Hepatocyte (in vitro differentiated cells): ENCODE measurements around the gene SLC45A3. TPM values are rescaled to one million over a fixed set of nuclear protein-coding genes. Genes with fewer than 3 reads are reported as not detected.

Experiments used
- DNase-seq: peaks from one replicate; pipeline ENCODE4 v3.0.0-alpha.2; 2016; ENCODE audit warnings: low spot score
- H2AFZ ChIP-seq: fragments of 200-600 bp; sonication (generic); 2 replicates; pipeline ENCODE4 v1.6.0; 2016; ENCODE audit warnings: antibody characterized with exemption, mild to moderate bottlenecking
- H3K27ac ChIP-seq: fragments of 200-600 bp; sonication (generic); 2 replicates; pipeline ENCODE4 v1.5.1; 2016; ENCODE audit warnings: mild to moderate bottlenecking
- H3K27me3 ChIP-seq: fragments of 200-600 bp; sonication (generic); 2 replicates; pipeline ENCODE4 v1.6.1; 2016
- H3K36me3 ChIP-seq: fragments of 200-600 bp; sonication (generic); replicated peaks from 2 replicates; pipeline ENCODE4 v1.5.1; 2016; ENCODE audit warnings: low read depth; ENCODE audit not compliant: insufficient read depth
- H3K4me1 ChIP-seq: fragments of 200-600 bp; sonication (generic); 2 replicates; pipeline ENCODE4 v1.5.1; 2016; ENCODE audit warnings: mild to moderate bottlenecking, moderate library complexity; ENCODE audit not compliant: insufficient read depth
- H3K4me2 ChIP-seq: fragments of 200-600 bp; sonication (generic); 2 replicates; pipeline ENCODE4 v1.6.0; 2016
- H3K4me3 ChIP-seq: fragments of 200-600 bp; sonication (generic); 2 replicates; pipeline ENCODE4 v1.5.1; 2016; ENCODE audit warnings: mild to moderate bottlenecking
- H3K79me2 ChIP-seq: fragments of 200-600 bp; sonication (generic); 2 replicates; pipeline ENCODE4 v1.6.0; 2017; ENCODE audit warnings: mild to moderate bottlenecking
- H3K9me2 ChIP-seq: fragments of 200-600 bp; sonication (generic); replicated peaks from 2 replicates; pipeline ENCODE4 v1.6.0; 2017; ENCODE audit warnings: mild to moderate bottlenecking; ENCODE audit not compliant: insufficient read depth
- H3K9me3 ChIP-seq: fragments of 200-600 bp; sonication (generic); 2 replicates; pipeline ENCODE4 v1.5.1; 2016; ENCODE audit warnings: low read depth, mild to moderate bottlenecking
- H4K20me1 ChIP-seq: fragments of 200-600 bp; sonication (generic); 2 replicates; pipeline ENCODE4 v1.6.0; 2016; ENCODE audit warnings: mild to moderate bottlenecking; ENCODE audit not compliant: insufficient read depth, poor library complexity, severe bottlenecking
- CTCF ChIP-seq: fragments of 200-600 bp; sonication (generic); IDR thresholded peaks from 2 replicates; pipeline ENCODE4 v1.5.1; 2016; ENCODE audit warnings: antibody characterized with exemption, mild to moderate bottlenecking; ENCODE audit not compliant: poor library complexity
- EZH2 ChIP-seq: fragments of 200-600 bp; sonication (generic); IDR thresholded peaks from 2 replicates; pipeline ENCODE4 v1.6.1; 2016; ENCODE audit warnings: antibody characterized with exemption, mild to moderate bottlenecking, borderline replicate concordance
- EZH2phosphoT487 ChIP-seq: fragments of 200-600 bp; sonication (generic); IDR thresholded peaks from one replicate; pipeline ENCODE4 v1.6.1; 2018; ENCODE audit warnings: antibody characterized with exemption, mild to moderate bottlenecking, low read depth, moderate library complexity; ENCODE audit not compliant: unreplicated experiment, severe bottlenecking
- WGBS: methylation state at CpG from one replicate; pipeline ENCODE4 v1.1.6; 2016; ENCODE audit warnings: low lambda C conversion rate; ENCODE audit errors: missing lambda C conversion rate; 5-methylcytosine and 5-hydroxymethylcytosine counted together
- polyA plus RNA-seq: library from polyadenylated mRNA; unstranded; fragments of >200 nt; fragmentation: Nextera tagmentation; extraction: Ambion mirVana; gene quantifications from 2 replicates; pipeline ENCODE4 v1.2.1, GENCODE V29; 2016
- total RNA-seq: library from RNA; depleted of rRNA; stranded (reverse); fragments of >200 nt; gene quantifications from 2 replicates; pipeline ENCODE4 v1.2.3, GENCODE V29; 2014

SLC45A3 gene
- total and polyA plus RNA-seq, 2 experiments from 2014 or later, result 4.6 to 12.2 TPM

- Histone ChIP-seq H3K36me3 (no peaks in the 10 kb centered on the region), H3K4me3 (no peak overlapping the region), H3K27me3 (no peaks in the 10 kb centered on the region), H4K20me1 (no peaks in the 10 kb centered on the region), H3K4me2 (no peak overlapping the region), H3K27ac (no peak overlapping the region), H3K9me3 (no peaks in the 10 kb centered on the region), H3K9me2 (no peaks in the 10 kb centered on the region), H3K79me2 (no peaks in the 10 kb centered on the region), H2AFZ (no peak overlapping the region), H3K4me1 (peaks cover 7% of the 10 kb centered on the region)
- DNase-seq, result no peak
- TF ChIP-seq CTCF, result no peak
- TF ChIP-seq EZH2phosphoT487, result no peak
- TF ChIP-seq EZH2, result no peak
- 91% methylated on average over 4 of the region's 4 CpGs for WGBS
Observed at GRCh38 chr1:205699416-205699815, 19.1 kb upstream of the SLC45A3 start.

- Histone ChIP-seq H3K9me3 (no peaks in the 10 kb centered on the region), H3K27ac (no peak overlapping the region), H3K27me3 (no peaks in the 10 kb centered on the region), H3K4me3 (no peak overlapping the region), H3K9me2 (no peaks in the 10 kb centered on the region), H4K20me1 (no peaks in the 10 kb centered on the region), H3K36me3 (no peaks in the 10 kb centered on the region), H2AFZ (no peak overlapping the region), H3K4me1 (peaks cover 7% of the 10 kb centered on the region), H3K4me2 (no peak overlapping the region), H3K79me2 (no peaks in the 10 kb centered on the region)
- TF ChIP-seq CTCF, result no peak
- TF ChIP-seq EZH2, result no peak
- TF ChIP-seq EZH2phosphoT487, result no peak
- no peak for DNase-seq
- 81% methylated on average over 4 of the region's 4 CpGs for WGBS
Observed at GRCh38 chr1:205698921-205699320, 18.6 kb upstream of the SLC45A3 start.

- Histone ChIP-seq H4K20me1 (no peaks in the 10 kb centered on the region), H3K9me3 (no peaks in the 10 kb centered on the region), H3K4me3 (no peak overlapping the region), H3K4me1 (no peaks in the 10 kb centered on the region), H3K4me2 (no peak overlapping the region), H3K9me2 (no peaks in the 10 kb centered on the region), H3K27me3 (no peaks in the 10 kb centered on the region), H3K36me3 (no peaks in the 10 kb centered on the region), H3K27ac (no peak overlapping the region), H3K79me2 (no peaks in the 10 kb centered on the region), H2AFZ (no peak overlapping the region)
- TF ChIP-seq CTCF (no peak), EZH2 (no peak), EZH2phosphoT487 (no peak)
- no peak for DNase-seq
- 54% methylated on average over 12 of the region's 12 CpGs for WGBS
Observed at GRCh38 chr1:205693421-205693991, 13.2 kb upstream of the SLC45A3 start.
